BE2C (cell line): ENCODE measurements around the gene GAREM1.
"Not testable (repeated sequence)": the region's sequence is repeated elsewhere in the genome, so short reads cannot be mapped to it uniquely, and the experiment has no call there.

Source experiments
- DNase-seq: peaks from one replicate; pipeline ENCODE4 v3.0.0-alpha.2; 2020
- H3K27me3 ChIP-seq: fragments of 250-450 bp; sonication (Bioruptor Pico); 2 replicates; pipeline ENCODE4 v1.5.1; 2020; ENCODE audit warnings: mild to moderate bottlenecking
- H3K36me3 ChIP-seq: fragments of 250-450 bp; sonication (Bioruptor Pico); 2 replicates; pipeline ENCODE4 v1.5.1; 2020; ENCODE audit warnings: mild to moderate bottlenecking
- H3K4me1 ChIP-seq: fragments of 250-450 bp; sonication (Bioruptor Pico); 2 replicates; pipeline ENCODE4 v1.5.1; 2020
- H3K4me3 ChIP-seq: 2 replicates; pipeline ENCODE4 v1.5.1; 2011; ENCODE audit warnings: low read depth, low read length
- H3K9me3 ChIP-seq: fragments of 250-450 bp; sonication (Bioruptor Pico); 2 replicates; pipeline ENCODE4 v1.5.1; 2020
- CTCF ChIP-seq: IDR thresholded peaks from 2 replicates; pipeline ENCODE4 v1.5.1; 2012; ENCODE audit warnings: mild to moderate bottlenecking, low read depth, low read length

Gene GAREM1

DNA sequence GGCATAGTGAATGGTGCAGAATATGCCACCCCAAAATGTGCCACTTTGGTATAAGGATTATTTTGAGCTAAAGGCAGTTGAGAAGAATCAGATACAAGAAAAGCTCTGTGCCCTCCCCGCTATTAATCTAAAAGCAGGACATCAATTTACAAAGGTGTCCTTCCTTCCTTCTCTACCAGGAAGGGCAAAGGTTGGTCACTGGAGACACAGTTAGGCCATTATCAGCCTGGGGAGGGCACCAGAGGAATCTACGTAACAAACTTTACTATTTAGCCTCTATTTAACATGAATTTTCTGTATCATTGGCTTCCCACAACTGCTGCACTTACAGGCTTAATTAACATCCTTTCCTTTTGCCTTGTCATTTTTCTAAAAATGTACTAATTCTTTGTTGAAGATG, 228.3 kb downstream of the GAREM1 start:
- H3K4me3 ChIP-seq: no peak overlapping the region
- DNase-seq: no peak
- no peaks in the 10 kb centered on the region for H3K27me3 ChIP-seq
- TF ChIP-seq CTCF: no peak
- H3K36me3 ChIP-seq: no peaks in the 10 kb centered on the region
- H3K9me3 ChIP-seq: no peaks in the 10 kb centered on the region
- no peaks in the 10 kb centered on the region for H3K4me1 ChIP-seq

DNA sequence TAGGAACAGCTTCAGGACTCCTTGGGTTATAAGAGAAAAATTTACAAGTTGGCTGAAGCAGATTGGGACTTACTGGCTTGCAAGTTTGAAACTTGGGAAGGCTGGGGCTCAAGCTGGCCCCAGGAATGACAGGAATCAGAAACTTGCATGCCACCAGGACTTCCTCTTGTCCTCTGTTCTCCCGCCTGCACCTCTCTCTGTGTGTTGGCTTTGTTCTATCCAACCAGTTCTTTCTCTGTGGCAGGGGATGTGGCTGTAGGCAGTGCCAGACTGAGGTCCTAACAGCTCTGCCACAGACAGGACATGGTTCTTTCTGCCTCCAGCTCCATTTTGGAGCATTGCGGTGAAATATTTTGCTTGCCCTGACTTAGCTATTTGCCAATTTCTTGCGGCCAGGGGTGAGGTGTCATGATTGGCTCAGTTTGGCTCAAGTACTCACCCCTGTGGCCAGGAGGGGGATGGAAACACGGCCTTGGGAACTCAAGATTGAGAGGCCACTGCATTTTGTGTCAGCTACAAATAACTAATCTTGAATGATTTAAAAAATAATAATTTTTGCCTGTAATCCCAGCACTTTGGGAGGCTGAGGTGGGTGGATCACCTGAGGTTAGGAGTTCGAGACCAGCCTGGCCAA, 231.9 kb downstream of the GAREM1 start:
- no peak for DNase-seq
- no peaks in the 10 kb centered on the region for H3K27me3 ChIP-seq
- no peaks in the 10 kb centered on the region for H3K4me1 ChIP-seq
- no peaks in the 10 kb centered on the region for H3K36me3 ChIP-seq
- no peaks in the 10 kb centered on the region for H3K9me3 ChIP-seq
- no peak for TF ChIP-seq CTCF
- no peak overlapping the region for H3K4me3 ChIP-seq

- DNase-seq: no peak
- H3K9me3 ChIP-seq: no peaks in the 10 kb centered on the region
- no peaks in the 10 kb centered on the region for H3K27me3 ChIP-seq
- no peaks in the 10 kb centered on the region for H3K4me1 ChIP-seq
- H3K4me3 ChIP-seq: no peak overlapping the region
- TF ChIP-seq CTCF: no peak
- H3K36me3 ChIP-seq: no peaks in the 10 kb centered on the region
Measured at GRCh38 chr18:32237049-32237448, 233.6 kb downstream of the GAREM1 start.

- H3K36me3 ChIP-seq, H3K4me3 ChIP-seq, H3K27me3 ChIP-seq, H3K9me3 ChIP-seq, H3K4me1 ChIP-seq, DNase-seq: not testable (repeated sequence)
Measured at GRCh38 chr18:32233348-32233747, 237.3 kb downstream of the GAREM1 start.

GRCh38 chr18:32219431-32220018, 251.2 kb downstream of the GAREM1 start:
- Histone ChIP-seq H3K4me1 (no peaks in the 10 kb centered on the region), H3K27me3 (no peaks in the 10 kb centered on the region), H3K9me3 (no peaks in the 10 kb centered on the region), H3K36me3 (no peaks in the 10 kb centered on the region), H3K4me3 (no peak overlapping the region)
- DNase-seq: no peak
- TF ChIP-seq CTCF: no peak

GRCh38 chr18:32216390-32216789, 254.3 kb downstream of the GAREM1 start:
- no peak for TF ChIP-seq CTCF
- H3K4me1 ChIP-seq: no peaks in the 10 kb centered on the region
- no peaks in the 10 kb centered on the region for H3K36me3 ChIP-seq
- no peaks in the 10 kb centered on the region for H3K27me3 ChIP-seq
- no peak overlapping the region for H3K4me3 ChIP-seq
- no peaks in the 10 kb centered on the region for H3K9me3 ChIP-seq
- DNase-seq: no peak
